ENCODE results near the gene ABCF2.

- TF ChIP-seq CTCF (IDR thresholded peaks at IDR 0.05) (no peak), POLR2AphosphoS5 (IDR thresholded peaks at IDR 0.05) (no peak), POLR2A (IDR thresholded peaks at IDR 0.05) (no peak)
These were observed 14.7 kb upstream of the ABCF2 start for GRCh38 chr7:151241755-151242096.

Data from gastroesophageal sphincter (tissue), 3 donors.